ENCODE data around the gene KCNK3. TPM values are rescaled to one million over a fixed set of nuclear protein-coding genes. Genes with fewer than 3 reads are reported as not detected.

The KCNK3 gene
- total RNA-seq, 3 donors from 2014 or later (not counting 1 experiment from before 2014, with no cell fraction given), result not detected

- Histone ChIP-seq H3K36me3 (ENCODE audit: control insufficient read depth, insufficient read depth, low read length) (peaks cover 25% of the 10 kb centered on the region), H3K4me3 (ENCODE audit: low read length) (no peak overlapping the region), H3K27me3 (ENCODE audit: control insufficient read depth, insufficient read depth, low read length) (no peaks in the 10 kb centered on the region), H3K4me1 (ENCODE audit: control insufficient read depth, insufficient read depth, low read length) (peaks cover 62% of the 10 kb centered on the region), H3K9me3 (ENCODE audit: control insufficient read depth, insufficient read depth, low read length) (no peaks in the 10 kb centered on the region), H3K27ac (ENCODE audit: low read length) (peak overlapping the region; percentile 62)
- Mint-ChIP-seq H3K4me1 (peaks cover 40 to 64% of the 10 kb centered on the region in 2 donors), H3K27ac (peak overlapping the region; percentile 91 to 92), H3K27me3 (ENCODE audit: low read depth in 2 of 2) (no peaks in the 10 kb centered on the region), H3K9me3 (no peaks in the 10 kb centered on the region), H3K4me3 (peak overlapping the region; percentile 62), H3K36me3 (peaks cover 6% of the 10 kb centered on the region)
- ATAC-seq (peak; percentile 61 to 78 (median 72)), DNase-seq (peak; percentile 31 to 67)
- 44% methylated on average over 13 of the region's 13 CpGs for WGBS (ENCODE audit: insufficient coverage)
- TF ChIP-seq CTCF (IDR thresholded peaks at IDR 0.05), result no peak
- intact Hi-C loops (cut with micrococcal nuclease), result no loop called here
Observed at GRCh38 chr2:26772064-26773001, 79.8 kb downstream of the KCNK3 start.

DNA sequence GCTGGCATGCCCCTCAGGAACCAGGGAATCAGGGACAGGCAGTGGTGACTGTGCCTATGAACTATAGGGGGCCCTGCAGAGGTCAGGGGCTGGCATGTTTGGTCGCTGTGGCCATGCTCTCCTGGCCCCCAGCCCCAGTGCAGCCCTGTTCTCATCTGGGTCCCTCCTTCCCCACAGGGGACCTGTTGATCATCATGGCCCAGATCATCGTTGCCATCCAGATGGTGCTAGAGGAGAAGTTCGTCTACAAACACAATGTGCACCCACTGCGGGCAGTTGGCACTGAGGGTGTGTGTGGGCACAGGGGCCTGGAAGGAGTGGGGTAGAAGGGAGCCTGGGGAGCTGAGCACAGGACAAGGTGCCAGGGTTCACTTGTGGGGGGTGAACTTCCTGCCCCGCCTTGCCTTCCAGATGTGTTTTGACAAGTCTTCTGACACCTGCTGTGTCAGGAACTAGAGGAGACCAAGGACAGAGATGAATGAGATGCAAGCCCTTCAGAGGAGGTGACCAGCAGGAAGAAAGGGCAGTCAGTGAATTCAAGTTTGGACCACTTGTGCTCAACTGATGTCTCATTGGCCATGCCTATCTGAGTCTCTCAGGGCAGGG lies 83.8 kb downstream of the KCNK3 start:
- Histone ChIP-seq H3K4me3 (ENCODE audit: low read length) (no peak overlapping the region), H3K9me3 (ENCODE audit: control insufficient read depth, insufficient read depth, low read length) (no peaks in the 10 kb centered on the region), H3K36me3 (ENCODE audit: control insufficient read depth, insufficient read depth, low read length) (peaks cover 51% of the 10 kb centered on the region), H3K4me1 (ENCODE audit: control insufficient read depth, insufficient read depth, low read length) (peaks cover 24% of the 10 kb centered on the region), H3K27me3 (ENCODE audit: control insufficient read depth, insufficient read depth, low read length) (no peaks in the 10 kb centered on the region), H3K27ac (ENCODE audit: low read length) (no peak overlapping the region)
- WGBS (ENCODE audit: insufficient coverage), result 93% methylated on average over 5 of the region's 5 CpGs
- Mint-ChIP-seq H3K27me3 (ENCODE audit: low read depth in 2 of 2) (no peaks in the 10 kb centered on the region), H3K9me3 (no peaks in the 10 kb centered on the region), H3K27ac (peak overlapping the region in 1 of 2 donors; percentile 40), H3K4me3 (no peak overlapping the region), H3K36me3 (peaks cover 6% of the 10 kb centered on the region), H3K4me1 (peaks cover 25 to 31% of the 10 kb centered on the region in 2 donors)
- ATAC-seq (no peak), DNase-seq (no peak)
- intact Hi-C loops (cut with micrococcal nuclease), result no loop called here
- no peak for TF ChIP-seq CTCF (IDR thresholded peaks at IDR 0.05)

GRCh38 chr2:26778098-26778497 lies 85.6 kb downstream of the KCNK3 start:
- no peak overlapping the region for H3K27ac Mint-ChIP-seq
- WGBS (ENCODE audit: insufficient coverage), result 98% methylated on average over 18 of the region's 18 CpGs
- no peaks in the 10 kb centered on the region for H3K27me3 Mint-ChIP-seq (ENCODE audit: low read depth in 2 of 2)

More at GRCh38 chr2:26778098-26778497, 85.6 kb downstream of the KCNK3 start:
- Mint-ChIP-seq H3K4me3 (no peak overlapping the region), H3K4me1 (peaks cover 7 to 13% of the 10 kb centered on the region in 2 donors), H3K9me3 (no peaks in the 10 kb centered on the region), H3K36me3 (peaks cover 6% of the 10 kb centered on the region)
- Histone ChIP-seq H3K27ac (ENCODE audit: low read length) (no peak overlapping the region), H3K4me3 (ENCODE audit: low read length) (no peak overlapping the region), H3K9me3 (ENCODE audit: control insufficient read depth, insufficient read depth, low read length) (no peaks in the 10 kb centered on the region), H3K27me3 (ENCODE audit: control insufficient read depth, insufficient read depth, low read length) (no peaks in the 10 kb centered on the region), H3K36me3 (ENCODE audit: control insufficient read depth, insufficient read depth, low read length) (peaks cover 51% of the 10 kb centered on the region), H3K4me1 (ENCODE audit: control insufficient read depth, insufficient read depth, low read length) (peaks cover 6% of the 10 kb centered on the region)
- intact Hi-C loops (cut with micrococcal nuclease), result no loop called here
- no peak for TF ChIP-seq CTCF (IDR thresholded peaks at IDR 0.05)
- ATAC-seq (peak in 2 of 3 donors; percentile 6 to 15), DNase-seq (no peak)
